HCT116 (cell line): Measurements from ENCODE around the gene NIN. TPM values are rescaled to one million over a fixed set of nuclear protein-coding genes. Genes with fewer than 3 reads are reported as not detected.
A peak's percentile ranks its signal among the peaks of the same experiment; 100 is the strongest.

Experiments used
- ATAC-seq: fragments of 200-7000 bp; cut with Tn5 transposase; 2 replicates; pipeline ENCODE4 v1.9.1; 2020; ENCODE audit warnings: mild to moderate bottlenecking, moderate library complexity
- BruUV-seq: library from RNA; stranded (reverse); fragments of 400-500 nt; replicated peaks from 2 replicates; lab custom pipeline; 2021; lab: Mats Ljungman, UMichigan
- CTCF ChIA-PET: fragments of 300-600 bp; sonication (Branson Sonifier 250); formaldehyde crosslinking; loops from one replicate; lab custom pipeline; 2021; ENCODE audit warnings: antibody characterized with exemption; lab: Charles Lee
- POLR2A ChIA-PET: fragments of 300-600, 350-600 bp; sonication (Branson Sonifier 250); formaldehyde crosslinking; loops from one replicate; lab custom pipeline; 2021; ENCODE audit warnings: antibody characterized with exemption; lab: Charles Lee
- RAD21 ChIA-PET, 2 experiments: fragments of 300-600 bp; sonication (Branson Sonifier 250); formaldehyde crosslinking; loops; one replicate each; lab custom pipeline; 2023; ENCODE audit warnings: low total read pairs in 2 of 2; ENCODE audit not compliant: uncharacterized antibody in 2 of 2, unreplicated experiment in 2 of 2, low non-redundant PET in 1 of 2; lab: Charles Lee
- DNase-seq: peaks from one replicate; pipeline ENCODE4 v3.0.0-alpha.2; 2010; ENCODE audit warnings: low read depth, low spot score
- H2AFZ ChIP-seq: fragments of 200-600 bp; shearing (Covaris generic), sonication (generic); 2 replicates; pipeline ENCODE4 v1.6.1; 2017; ENCODE audit warnings: low read depth, mixed run types, mixed read lengths, antibody characterized with exemption, low read length; ENCODE audit not compliant: poor library complexity, severe bottlenecking
- H3K27ac ChIP-seq: 2 replicates; pipeline ENCODE4 v1.5.1; 2012; ENCODE audit warnings: low read depth, low read length
- H3K27me3 ChIP-seq: fragments of 200-600 bp; sonication (generic); 2 replicates; pipeline ENCODE4 v1.6.1; 2016; ENCODE audit warnings: mixed run types, low read length, mixed read lengths; ENCODE audit not compliant: insufficient read depth
- H3K36me3 ChIP-seq, 2 experiments: fragments of 200-500 bp in 1 of 2; fragments of 200-600 bp in 1 of 2; sonication (Bioruptor generic) in 1 of 2; sonication (generic) in 1 of 2; 2 replicates each; pipeline versions ENCODE4 v1.5.1 to v1.6.1; 2014 to 2016; ENCODE audit warnings: low read length in 2 of 2, inconsistent platforms in 1 of 2, mixed read lengths in 1 of 2, mixed run types in 1 of 2; ENCODE audit not compliant: insufficient read depth in 2 of 2, control insufficient read depth in 1 of 2
- H3K4me1 ChIP-seq, 2 experiments: fragments of 200-600 bp in 1 of 2; sonication (generic) in 1 of 2; 2 replicates each; pipeline versions ENCODE4 v1.5.1 to v1.6.1; 2012 to 2017; ENCODE audit warnings: low read length in 2 of 2, inconsistent platforms in 1 of 2, mild to moderate bottlenecking in 1 of 2, mixed read lengths in 1 of 2, mixed run types in 1 of 2, moderate library complexity in 1 of 2; ENCODE audit not compliant: insufficient read depth in 2 of 2, control insufficient read depth in 1 of 2
- H3K4me2 ChIP-seq: fragments of 200-600 bp; sonication (generic); 2 replicates; pipeline ENCODE4 v1.6.1; 2017; ENCODE audit warnings: mixed run types, low read length, mixed read lengths
- H3K4me3 ChIP-seq, 2 experiments: fragments of 200-600 bp in 1 of 2; sonication (generic) in 1 of 2; replicated peaks in 1 of 2; 2 replicates each; pipeline ENCODE4 v1.5.1; 2011 to 2016; ENCODE audit warnings: low read length in 2 of 2, control low read depth in 1 of 2, low read depth in 1 of 2, mild to moderate bottlenecking in 1 of 2, mixed read lengths in 1 of 2, mixed run types in 1 of 2
- H3K79me2 ChIP-seq: fragments of 200-600 bp; sonication (generic); 2 replicates; pipeline ENCODE4 v1.6.1; 2017; ENCODE audit warnings: mild to moderate bottlenecking, mixed run types, low read length, moderate library complexity, mixed read lengths; ENCODE audit not compliant: insufficient read depth
- H3K9ac ChIP-seq: fragments of 200-600 bp; sonication (generic); 2 replicates; pipeline ENCODE4 v1.6.1; 2016; ENCODE audit warnings: low read length, mixed read lengths
- H3K9me2 ChIP-seq: fragments of 200-600 bp; sonication (generic), shearing (Covaris generic); 2 replicates; pipeline ENCODE4 v1.6.1; 2017; ENCODE audit warnings: mixed run types, mild to moderate bottlenecking, moderate library complexity; ENCODE audit not compliant: insufficient read depth
- H3K9me3 ChIP-seq, 2 experiments: fragments of 200-500 bp in 1 of 2; fragments of 200-600 bp in 1 of 2; sonication (Bioruptor generic) in 1 of 2; sonication (generic) in 1 of 2; 2 replicates each; pipeline ENCODE4 v1.6.1; 2014 to 2017; ENCODE audit warnings: low read length in 2 of 2, mixed read lengths in 2 of 2, inconsistent platforms in 1 of 2, low read depth in 1 of 2, mild to moderate bottlenecking in 1 of 2, mixed run types in 1 of 2, moderate library complexity in 1 of 2; ENCODE audit not compliant: control insufficient read depth in 1 of 2, insufficient read depth in 1 of 2
- H4K20me1 ChIP-seq: fragments of 200-600 bp; sonication (generic), shearing (Covaris generic); 2 replicates; pipeline ENCODE4 v1.6.1; 2017; ENCODE audit warnings: mixed run types, mild to moderate bottlenecking, moderate library complexity; ENCODE audit not compliant: insufficient read depth
- CBX3 ChIP-seq: IDR thresholded peaks from 2 replicates; pipeline ENCODE4 v1.6.1; 2012; ENCODE audit warnings: low read depth
- CEBPB ChIP-seq: IDR thresholded peaks from 2 replicates; pipeline ENCODE4 v1.6.1; 2012; ENCODE audit warnings: low read depth
- CTCF ChIP-seq, 3 experiments: fragments of 200-600 bp in 1 of 3; sonication (generic) in 1 of 3; IDR thresholded peaks in 2 of 3; conservative IDR thresholded peaks in 1 of 3; 2 replicates each; pipeline ENCODE4 v1.5.1; 2012 to 2017; ENCODE audit warnings: low read depth in 2 of 3, low read length in 2 of 3, antibody characterized with exemption in 1 of 3, borderline replicate concordance in 1 of 3, control low read depth in 1 of 3, mild to moderate bottlenecking in 1 of 3, mixed read lengths in 1 of 3, mixed run types in 1 of 3, moderate library complexity in 1 of 3; ENCODE audit not compliant: insufficient read depth in 1 of 3
- EGR1 ChIP-seq: IDR thresholded peaks from 2 replicates; pipeline ENCODE4 v1.6.1; 2012; ENCODE audit warnings: low read depth
- EZH2 ChIP-seq: fragments of 200-600 bp; sonication (generic); IDR thresholded peaks from 2 replicates; pipeline ENCODE4 v1.6.1; 2017; ENCODE audit warnings: antibody characterized with exemption, mixed run types
- RAD21 ChIP-seq: IDR thresholded peaks from 2 replicates; pipeline ENCODE4 v1.6.1; 2012; ENCODE audit warnings: low read depth, mild to moderate bottlenecking
- YY1 ChIP-seq: IDR thresholded peaks from 2 replicates; pipeline ENCODE4 v1.6.1; 2011; ENCODE audit warnings: low read length, low read depth, moderate library complexity, mild to moderate bottlenecking; ENCODE audit not compliant: insufficient replicate concordance; ENCODE audit errors: extremely low read depth
- intact Hi-C: fragments of 100-400 bp; cut with micrococcal nuclease; formaldehyde crosslinking; loops from 2 replicates; pipeline ENCODE4 v1.10.0; 2022
- total RNA-seq: library from RNA; stranded (reverse); gene quantifications from one replicate; pipeline ENCODE4 v1.2.1, GENCODE V29; 2021; ENCODE audit not compliant: unreplicated experiment

Gene NIN
- total RNA-seq, 1 experiment from 2014 or later = 39.6 TPM

DNA sequence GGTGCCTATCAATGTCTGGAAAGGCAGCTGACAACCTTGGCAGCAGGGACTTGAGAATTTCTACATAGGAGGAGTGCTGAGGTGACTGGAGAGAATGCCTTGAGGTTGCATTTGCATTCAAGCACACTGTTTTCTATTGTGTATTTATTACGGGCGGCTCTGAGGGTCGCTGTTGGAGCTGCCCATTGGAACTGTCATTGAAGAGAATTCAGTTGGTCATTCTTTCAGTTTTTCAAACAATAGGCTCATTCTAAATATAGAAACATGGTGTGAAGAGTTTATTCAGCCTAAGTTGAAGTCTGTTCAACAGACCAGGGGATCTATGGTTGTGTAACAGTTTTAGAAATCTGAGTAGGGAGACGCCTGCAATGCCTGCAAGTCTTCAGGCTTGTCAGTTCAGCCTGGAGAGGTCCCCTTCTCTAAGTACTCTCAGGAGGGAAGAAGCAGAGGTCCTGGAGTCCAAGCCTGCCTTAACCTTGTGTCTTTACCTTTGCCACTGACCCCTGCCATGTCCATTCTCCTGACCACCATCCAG lies 31.1 kb upstream of the NIN start:
- ChIA-PET RAD21 (no interaction called here), POLR2A (no interaction called here), CTCF (no interaction called here)
- TF ChIP-seq CEBPB = no peak
- H4K20me1 ChIP-seq = no peaks in the 10 kb centered on the region
- no peaks in the 10 kb centered on the region for H3K36me3 ChIP-seq
- H3K4me1 ChIP-seq = peaks cover 6 to 12% of the 10 kb centered on the region in 2 experiments
- H3K4me2 ChIP-seq = no peak overlapping the region
- no TSS peak for BruUV-seq
- no peak overlapping the region for H3K9ac ChIP-seq
- H3K27me3 ChIP-seq = peaks cover 5% of the 10 kb centered on the region; the same call in 1 of the 2 replicates
- H3K9me2 ChIP-seq = no peaks in the 10 kb centered on the region
- H3K4me3 ChIP-seq = no peak overlapping the region
- no peaks in the 10 kb centered on the region for H3K9me3 ChIP-seq
- H2AFZ ChIP-seq = no peak overlapping the region
- no peak overlapping the region for H3K27ac ChIP-seq
- ATAC-seq = no peak
- intact Hi-C loops = no loop called here
- DNase-seq = no peak
- no peaks in the 10 kb centered on the region for H3K79me2 ChIP-seq

DNA sequence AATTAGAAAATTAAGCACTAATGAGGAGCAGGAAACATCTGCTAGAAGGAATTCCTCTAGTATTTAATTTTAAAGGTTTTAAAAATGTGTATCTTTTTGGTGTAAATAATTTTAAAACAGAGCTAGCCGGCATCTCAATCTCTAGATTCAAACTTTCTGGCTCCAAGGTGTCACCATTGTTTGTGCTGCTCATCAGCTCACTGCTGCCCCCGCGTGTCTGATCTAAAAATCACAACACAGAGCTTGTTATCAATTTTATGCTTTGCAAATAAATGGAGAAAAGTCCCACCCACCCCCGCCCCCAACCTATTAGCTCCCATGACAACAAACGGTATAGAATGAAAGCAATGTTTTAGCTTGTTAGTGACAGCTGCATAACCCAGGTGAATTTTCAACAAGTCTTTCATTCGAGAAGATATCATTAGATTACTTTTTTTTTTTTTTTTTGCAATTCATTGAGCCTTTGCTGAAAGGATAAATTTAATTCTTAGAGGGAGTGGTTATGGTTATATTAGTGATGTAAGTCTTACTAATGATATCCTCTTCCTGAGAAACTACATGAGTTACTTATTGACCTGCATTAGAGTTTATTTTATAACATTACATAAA lies 29.6 kb upstream of the NIN start:
- H3K9me3 ChIP-seq = no peaks in the 10 kb centered on the region
- intact Hi-C loops = loop anchor here (1.0 to 2.0 kb wide), 2 partner anchors 260 to 318 kb away; no protein-coding TSS in a partner anchor
- H3K79me2 ChIP-seq = no peaks in the 10 kb centered on the region
- H3K4me3 ChIP-seq = peak overlapping the region; percentile 32 to 51
- TF ChIP-seq YY1 (no peak), EGR1 (no peak), EZH2 (no peak), RAD21 (peak; percentile 67), CBX3 (no peak), CTCF (IDR thresholded peaks at IDR 0.05 in 2 of 3, conservative IDR thresholded peaks at IDR 0.05 in 1 of 3; ENCODE audit: borderline replicate concordance in 1 of 3, insufficient read depth in 1 of 3, low read depth in 2 of 3, low read length in 2 of 3) (peak; percentile 55 to 68 (median 58); a peak in 5 of 6 replicates)
- H4K20me1 ChIP-seq = no peaks in the 10 kb centered on the region
- peaks cover 7 to 12% of the 10 kb centered on the region in 2 experiments for H3K4me1 ChIP-seq
- POLR2A ChIA-PET = interaction anchor here (3.0 kb wide), 1 partner anchor 15 kb away, joined by 11 read pairs; no protein-coding TSS in a partner anchor
- RAD21 ChIA-PET = interaction anchor here (0.6 to 1.1 kb wide), 4 partner anchors 87 to 260 kb away, joined by 3 to 4 read pairs (median 4); no protein-coding TSS in a partner anchor
- H3K9ac ChIP-seq = peak overlapping the region; percentile 31; the same call in 1 of the 2 replicates
- no peaks in the 10 kb centered on the region for H3K9me2 ChIP-seq
- no TSS peak for BruUV-seq
- DNase-seq (peak; percentile 71), ATAC-seq (peak; percentile 73)
- H3K36me3 ChIP-seq = no peaks in the 10 kb centered on the region
- H3K27ac ChIP-seq = no peak overlapping the region
- H3K27me3 ChIP-seq = peaks cover 5% of the 10 kb centered on the region; the same call in 1 of the 2 replicates
- H3K4me2 ChIP-seq = peak overlapping the region; percentile 83
- H2AFZ ChIP-seq = peak overlapping the region; percentile 57
- CTCF ChIA-PET = interaction anchor here (0.5 to 2.2 kb wide), 32 partner anchors 8 to 1142 kb away, joined by 3 to 27 read pairs (median 4); partner anchors contain the start of genes ATL1 and NIN
